Measurements from ENCODE around the gene TOMM70. TPM values are rescaled to one million over a fixed set of nuclear protein-coding genes. Genes with fewer than 3 reads are reported as not detected.

TOMM70 gene
- total RNA-seq, 1 donor from 2014 or later: 36.3 TPM

GRCh38 chr3:100440895-100441294 is 40.0 kb upstream of the TOMM70 start:
- Mint-ChIP-seq H3K9me3 (ENCODE audit: unreplicated experiment) (no peaks in the 10 kb centered on the region), H3K36me3 (ENCODE audit: unreplicated experiment) (no peaks in the 10 kb centered on the region), H3K4me1 (ENCODE audit: unreplicated experiment) (no peaks in the 10 kb centered on the region), H3K4me3 (ENCODE audit: unreplicated experiment) (no peak overlapping the region), H3K27me3 (ENCODE audit: unreplicated experiment) (no peaks in the 10 kb centered on the region), H3K27ac (ENCODE audit: unreplicated experiment) (no peak overlapping the region)
- no peak for DNase-seq (ENCODE audit: extremely low spot score, unreplicated experiment)
- TF ChIP-seq CTCF (IDR thresholded peaks at IDR 0.05): no peak

GRCh38 chr3:100438623-100438974 is 37.7 kb upstream of the TOMM70 start:
- no peak for DNase-seq (ENCODE audit: extremely low spot score, unreplicated experiment)
- no peaks in the 10 kb centered on the region for H3K4me1 Mint-ChIP-seq (ENCODE audit: unreplicated experiment)
- no peak overlapping the region for H3K27ac Mint-ChIP-seq (ENCODE audit: unreplicated experiment)
- peaks cover 4% of the 10 kb centered on the region for H3K36me3 Mint-ChIP-seq (ENCODE audit: unreplicated experiment)
- H3K9me3 Mint-ChIP-seq (ENCODE audit: unreplicated experiment): peaks cover 14% of the 10 kb centered on the region
- no peak for TF ChIP-seq CTCF (IDR thresholded peaks at IDR 0.05)
- H3K4me3 Mint-ChIP-seq (ENCODE audit: unreplicated experiment): no peak overlapping the region
- H3K27me3 Mint-ChIP-seq (ENCODE audit: unreplicated experiment): no peaks in the 10 kb centered on the region

GRCh38 chr3:100437721-100438622 is 37.1 kb upstream of the TOMM70 start:
- Mint-ChIP-seq H3K9me3 (ENCODE audit: unreplicated experiment) (peaks cover 15% of the 10 kb centered on the region), H3K27ac (ENCODE audit: unreplicated experiment) (no peak overlapping the region), H3K4me1 (ENCODE audit: unreplicated experiment) (no peaks in the 10 kb centered on the region), H3K4me3 (ENCODE audit: unreplicated experiment) (no peak overlapping the region), H3K36me3 (ENCODE audit: unreplicated experiment) (peaks cover 6% of the 10 kb centered on the region), H3K27me3 (ENCODE audit: unreplicated experiment) (no peaks in the 10 kb centered on the region)
- no peak for DNase-seq (ENCODE audit: extremely low spot score, unreplicated experiment)
- TF ChIP-seq CTCF (IDR thresholded peaks at IDR 0.05): no peak

GRCh38 chr3:100436951-100437350 is 36.1 kb upstream of the TOMM70 start:
- H3K9me3 Mint-ChIP-seq (ENCODE audit: unreplicated experiment): peaks cover 15% of the 10 kb centered on the region
- no peaks in the 10 kb centered on the region for H3K4me1 Mint-ChIP-seq (ENCODE audit: unreplicated experiment)
- peaks cover 6% of the 10 kb centered on the region for H3K36me3 Mint-ChIP-seq (ENCODE audit: unreplicated experiment)
- no peaks in the 10 kb centered on the region for H3K27me3 Mint-ChIP-seq (ENCODE audit: unreplicated experiment)
- no peak overlapping the region for H3K27ac Mint-ChIP-seq (ENCODE audit: unreplicated experiment)
- TF ChIP-seq CTCF (IDR thresholded peaks at IDR 0.05): no peak
- DNase-seq (ENCODE audit: extremely low spot score, unreplicated experiment): no peak
- no peak overlapping the region for H3K4me3 Mint-ChIP-seq (ENCODE audit: unreplicated experiment)

GRCh38 chr3:100429187-100429716 is 28.4 kb upstream of the TOMM70 start:
- no peak overlapping the region for H3K4me3 Mint-ChIP-seq (ENCODE audit: unreplicated experiment)
- H3K27me3 Mint-ChIP-seq (ENCODE audit: unreplicated experiment): no peaks in the 10 kb centered on the region
- peaks cover 7% of the 10 kb centered on the region for H3K9me3 Mint-ChIP-seq (ENCODE audit: unreplicated experiment)
- peaks cover 4% of the 10 kb centered on the region for H3K36me3 Mint-ChIP-seq (ENCODE audit: unreplicated experiment)
- no peak for TF ChIP-seq CTCF (IDR thresholded peaks at IDR 0.05)
- H3K27ac Mint-ChIP-seq (ENCODE audit: unreplicated experiment): no peak overlapping the region
- H3K4me1 Mint-ChIP-seq (ENCODE audit: unreplicated experiment): no peaks in the 10 kb centered on the region
- DNase-seq (ENCODE audit: extremely low spot score, unreplicated experiment): no peak

Data from osteocyte (in vitro differentiated cells).